NB4 (cell line): ENCODE results near the gene CASKIN2.

Source experiments
- DNase-seq: peaks from one replicate; pipeline ENCODE4 v3.0.0; 2010; ENCODE audit warnings: low read depth
- H3K4me3 ChIP-seq: one replicate; pipeline ENCODE4 v1.5.1; 2011; ENCODE audit warnings: mild to moderate bottlenecking, low read depth, low read length, moderate library complexity
- CTCF ChIP-seq: IDR thresholded peaks from one replicate; pipeline ENCODE4 v1.5.1; 2012; ENCODE audit warnings: low read depth, low read length
- MAX ChIP-seq: IDR thresholded peaks from 2 replicates; pipeline ENCODE4 v1.6.1; 2011; ENCODE audit warnings: low read depth, low read length
- MYC ChIP-seq: IDR thresholded peaks from 2 replicates; pipeline ENCODE4 v1.6.1; 2011; ENCODE audit warnings: low read depth, low read length
- POLR2A ChIP-seq: IDR thresholded peaks from 2 replicates; pipeline ENCODE4 v1.6.1; 2011; ENCODE audit warnings: mild to moderate bottlenecking; ENCODE audit not compliant: insufficient read length; ENCODE audit errors: extremely low read depth

The CASKIN2 gene

GRCh38 chr17:75509528-75510258 is 5.6 kb downstream of the CASKIN2 start:
- TF ChIP-seq MYC (no peak), POLR2A (no peak), CTCF (no peak)
- H3K4me3 ChIP-seq = no peak overlapping the region
- DNase-seq = no peak

- TF ChIP-seq POLR2A (no peak), MYC (no peak), CTCF (no peak), MAX (no peak)
- no peak overlapping the region for H3K4me3 ChIP-seq
- no peak for DNase-seq
Observed at GRCh38 chr17:75508931-75509361, 6.4 kb downstream of the CASKIN2 start.

- no peak for DNase-seq
- no peak overlapping the region for H3K4me3 ChIP-seq
Observed at GRCh38 chr17:75507733-75508719, 7.3 kb downstream of the CASKIN2 start.

GRCh38 chr17:75506888-75507287 is 8.4 kb downstream of the CASKIN2 start:
- H3K4me3 ChIP-seq = no peak overlapping the region
- no peak for TF ChIP-seq POLR2A
- no peak for TF ChIP-seq MAX
- no peak for TF ChIP-seq MYC
- no peak for TF ChIP-seq CTCF
- no peak for DNase-seq

More at GRCh38 chr17:75507733-75508719, 7.3 kb downstream of the CASKIN2 start:
- TF ChIP-seq MYC (no peak), POLR2A (no peak)

GRCh38 chr17:75506134-75506533 is 9.2 kb downstream of the CASKIN2 start:
- no peak overlapping the region for H3K4me3 ChIP-seq
- DNase-seq = no peak
- TF ChIP-seq MYC = no peak
- TF ChIP-seq CTCF = no peak
- no peak for TF ChIP-seq POLR2A
- TF ChIP-seq MAX = no peak

- no peak overlapping the region for H3K4me3 ChIP-seq
- DNase-seq = no peak
- TF ChIP-seq CTCF (no peak), POLR2A (no peak), MYC (no peak), MAX (no peak)
Observed at GRCh38 chr17:75505640-75506039, 9.7 kb downstream of the CASKIN2 start.
